ENCODE results near the gene PRR33. TPM values are rescaled to one million over a fixed set of nuclear protein-coding genes. Genes with fewer than 3 reads are reported as not detected.

PRR33 gene
- total and polyA plus RNA-seq, 7 donors, result 0.13 TPM; not detected in 6

- no peaks in the 10 kb centered on the region for H3K36me3 ChIP-seq
These were observed 27.5 kb downstream of the PRR33 start for GRCh38 chr11:1864231-1864630.

DNA sequence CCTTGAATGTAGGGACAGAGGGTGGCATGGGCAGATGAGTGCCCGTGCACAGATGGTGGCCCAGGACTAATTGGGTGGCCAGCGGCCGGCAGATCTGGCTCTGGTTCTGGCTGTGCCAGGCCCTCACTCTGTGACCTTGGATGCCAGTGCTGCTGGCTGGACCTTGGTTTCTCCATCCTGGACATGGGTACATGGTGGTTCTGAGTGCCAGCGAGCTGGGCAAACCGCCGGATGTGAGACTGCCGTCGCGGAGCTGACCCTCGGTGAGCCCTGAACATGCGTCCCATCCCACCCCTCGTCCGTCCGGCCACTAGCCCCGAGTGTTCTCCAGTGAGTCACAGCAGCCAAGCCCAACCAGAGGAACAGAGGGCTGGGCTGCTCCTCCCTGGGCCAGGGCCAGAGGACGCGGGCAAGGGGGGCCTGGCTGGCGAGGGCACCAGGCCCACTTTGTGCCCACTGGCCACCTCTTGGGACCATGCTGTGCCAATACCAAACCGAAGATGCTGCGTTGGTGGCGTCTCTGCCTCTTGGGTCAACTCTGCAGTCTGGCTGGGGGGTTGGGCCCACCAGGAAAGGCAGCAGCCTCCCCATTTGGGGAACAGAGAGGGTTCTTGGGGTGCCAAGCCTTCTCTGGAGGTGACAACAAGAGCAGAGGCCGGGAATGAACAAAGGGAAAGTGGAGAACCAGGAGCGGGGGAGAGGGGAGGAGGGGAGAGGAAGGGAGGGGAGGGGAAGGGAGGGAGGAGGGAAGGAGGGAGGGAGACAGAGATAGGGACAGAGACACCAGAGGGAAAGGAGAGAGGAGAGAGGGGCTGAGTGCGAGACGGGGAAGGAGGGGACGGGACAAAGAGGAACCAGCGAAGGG is 28.1 kb downstream of the PRR33 start:
- 42 to 60% methylated on average over 27 of the region's 27 CpGs for WGBS, 2 donors
- Histone ChIP-seq H3K4me3 (peak overlapping the region in 3 of 4 donors; percentile 29 to 41 (median 40)), H3K27ac (peak overlapping the region; percentile 84 to 91 (median 88)), H3K36me3 (no peaks in the 10 kb centered on the region), H3K27me3 (no peaks in the 10 kb centered on the region), H3K9me3 (no peaks in the 10 kb centered on the region), H3K4me1 (peaks cover 0 to 45% (median 42%) of the 10 kb centered on the region in 4 donors)
- intact Hi-C loops (cut with DNase I), result loop anchor here (5.0 to 10.0 kb wide), 3 partner anchors 101 to 541 kb away; partner anchors contain the start of genes C11orf21, CTSD, TSPAN32 and TSSC4
- peak; percentile 94 for DNase-seq
- TF ChIP-seq POLR2A (IDR thresholded peaks at IDR 0.05) (no peak), POLR2AphosphoS5 (IDR thresholded peaks at IDR 0.05) (peak; percentile 54 to 77 (median 68))

More at GRCh38 chr11:1864231-1864630, 27.5 kb downstream of the PRR33 start:
- Histone ChIP-seq H3K9me3 (no peaks in the 10 kb centered on the region), H3K27me3 (peaks cover 0 to 1% (median 0%) of the 10 kb centered on the region in 3 donors), H3K27ac (peak overlapping the region; percentile 84 to 91 (median 88)), H3K4me3 (peak overlapping the region; percentile 20 to 41 (median 34)), H3K4me1 (peaks cover 0 to 45% (median 42%) of the 10 kb centered on the region in 4 donors)
- DNase-seq, result no peak
- TF ChIP-seq EP300 (IDR thresholded peaks at IDR 0.05), result no peak
- no peak for TF ChIP-seq CTCF (IDR thresholded peaks at IDR 0.05)
- TF ChIP-seq POLR2AphosphoS5 (IDR thresholded peaks at IDR 0.05), result no peak
- TF ChIP-seq POLR2A (IDR thresholded peaks at IDR 0.05), result no peak
- intact Hi-C loops (cut with DNase I), result loop anchor here (5.0 to 10.0 kb wide), 3 partner anchors 102 to 541 kb away; partner anchors contain the start of genes C11orf21, CTSD, TSPAN32 and TSSC4
- WGBS, 2 donors, result 68 to 71% methylated on average over 18 of the region's 18 CpGs

- Histone ChIP-seq H3K4me3 (no peak overlapping the region), H3K36me3 (no peaks in the 10 kb centered on the region), H3K27me3 (no peaks in the 10 kb centered on the region), H3K27ac (peak overlapping the region; percentile 84 to 91 (median 88)), H3K9me3 (no peaks in the 10 kb centered on the region), H3K4me1 (peaks cover 0 to 42% (median 40%) of the 10 kb centered on the region in 4 donors)
- TF ChIP-seq POLR2A (IDR thresholded peaks at IDR 0.05) (no peak), CTCF (IDR thresholded peaks at IDR 0.05) (no peak)
- no peak for DNase-seq
- intact Hi-C loops (cut with DNase I), result loop anchor here (5.0 to 10.0 kb wide), 3 partner anchors 100 to 542 kb away; partner anchors contain the start of genes C11orf21, CTSD, TSPAN32 and TSSC4
- WGBS, 2 donors, result 77 to 91% methylated on average over 14 of the region's 14 CpGs
These were observed 28.9 kb downstream of the PRR33 start for GRCh38 chr11:1862588-1863351.

GRCh38 chr11:1861435-1862411 is 30.0 kb downstream of the PRR33 start:
- TF ChIP-seq POLR2A (IDR thresholded peaks at IDR 0.05), result no peak
- no peak for TF ChIP-seq POLR2AphosphoS5 (IDR thresholded peaks at IDR 0.05)
- TF ChIP-seq CTCF (IDR thresholded peaks at IDR 0.05), result no peak
- no peak for TF ChIP-seq EP300 (IDR thresholded peaks at IDR 0.05)
- 88 to 95% methylated on average over 4 of the region's 4 CpGs for WGBS, 2 donors

More at GRCh38 chr11:1861435-1862411, 30.0 kb downstream of the PRR33 start:
- Histone ChIP-seq H3K4me3 (no peak overlapping the region), H3K27me3 (no peaks in the 10 kb centered on the region), H3K36me3 (no peaks in the 10 kb centered on the region), H3K4me1 (peaks cover 0 to 39% (median 38%) of the 10 kb centered on the region in 4 donors), H3K9me3 (no peaks in the 10 kb centered on the region), H3K27ac (no peak overlapping the region)
- no peak for DNase-seq
- intact Hi-C loops (cut with DNase I), result loop anchor here (5.0 to 10.0 kb wide), 3 partner anchors 99 to 543 kb away; partner anchors contain the start of genes C11orf21, CTSD, TSPAN32 and TSSC4

Data from sigmoid colon (tissue), 7 donors.